RWPE2 (cell line): ENCODE results near the gene SLX4IP.

Experiments used
- ATAC-seq: fragments of 200-7000 bp; cut with Tn5 transposase; 3 replicates; pipeline ENCODE4 v1.9.1; 2021; ENCODE audit warnings: low read depth
- DNase-seq: peaks from one replicate; pipeline ENCODE4 v3.0.0-alpha.2; 2020; ENCODE audit warnings: low spot score
- H3K27ac ChIP-seq: fragments of 450-650 bp; 2 replicates; pipeline ENCODE4 v1.5.1; 2017; ENCODE audit warnings: mild to moderate bottlenecking; ENCODE audit not compliant: poor library complexity, severe bottlenecking
- H3K27me3 ChIP-seq: fragments of 250-450 bp; sonication (Bioruptor Pico); 2 replicates; pipeline ENCODE4 v1.5.1; 2021; ENCODE audit warnings: mild to moderate bottlenecking, moderate library complexity; ENCODE audit not compliant: insufficient read depth, poor library complexity, severe bottlenecking
- H3K36me3 ChIP-seq: fragments of 250-450 bp; sonication (Bioruptor Pico); 2 replicates; pipeline ENCODE4 v1.5.1; 2020; ENCODE audit warnings: low read depth, mild to moderate bottlenecking, moderate library complexity
- H3K4me1 ChIP-seq: fragments of 250-450 bp; sonication (Bioruptor Pico); 2 replicates; pipeline ENCODE4 v1.5.1; 2021; ENCODE audit warnings: mild to moderate bottlenecking, moderate library complexity; ENCODE audit not compliant: insufficient read depth, poor library complexity, severe bottlenecking
- H3K4me3 ChIP-seq: fragments of 250-450 bp; sonication (Bioruptor Pico); 2 replicates; pipeline ENCODE4 v1.5.1; 2021; ENCODE audit warnings: mild to moderate bottlenecking, moderate library complexity; ENCODE audit not compliant: severe bottlenecking
- H3K9me3 ChIP-seq: fragments of 250-450 bp; sonication (Bioruptor Pico); 2 replicates; pipeline ENCODE4 v1.5.1; 2021; ENCODE audit warnings: mild to moderate bottlenecking, moderate library complexity; ENCODE audit not compliant: severe bottlenecking
- TF ChIP-seq, protein P1 (sequence below): fragments of 450-650 bp; IDR thresholded peaks from one replicate; pipeline ENCODE4 v1.5.1; 2017; ENCODE audit warnings: mild to moderate bottlenecking, moderate library complexity; ENCODE audit not compliant: poor library complexity, severe bottlenecking

The SLX4IP gene

DNA sequence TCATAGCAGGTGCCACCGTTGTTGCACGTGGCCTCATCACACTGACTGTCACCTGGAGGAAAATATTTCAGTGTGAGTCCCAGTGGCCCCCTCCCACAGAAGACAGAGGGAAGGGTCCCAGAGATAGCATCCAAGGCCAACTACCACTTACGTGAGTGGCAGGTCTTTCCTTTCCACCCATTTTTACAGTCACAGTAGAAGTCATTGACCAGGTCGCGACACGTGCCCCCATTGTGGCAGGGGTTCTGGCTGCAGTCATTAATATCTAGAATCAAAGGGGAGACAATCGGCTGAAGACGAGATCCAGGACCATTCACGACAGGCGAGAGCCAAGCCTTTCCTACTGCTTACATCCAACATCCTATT is 210.1 kb downstream of the SLX4IP start:
- no peak overlapping the region for H3K27ac ChIP-seq
- H3K4me3 ChIP-seq, result no peak overlapping the region
- TF ChIP-seq, protein P1, sequence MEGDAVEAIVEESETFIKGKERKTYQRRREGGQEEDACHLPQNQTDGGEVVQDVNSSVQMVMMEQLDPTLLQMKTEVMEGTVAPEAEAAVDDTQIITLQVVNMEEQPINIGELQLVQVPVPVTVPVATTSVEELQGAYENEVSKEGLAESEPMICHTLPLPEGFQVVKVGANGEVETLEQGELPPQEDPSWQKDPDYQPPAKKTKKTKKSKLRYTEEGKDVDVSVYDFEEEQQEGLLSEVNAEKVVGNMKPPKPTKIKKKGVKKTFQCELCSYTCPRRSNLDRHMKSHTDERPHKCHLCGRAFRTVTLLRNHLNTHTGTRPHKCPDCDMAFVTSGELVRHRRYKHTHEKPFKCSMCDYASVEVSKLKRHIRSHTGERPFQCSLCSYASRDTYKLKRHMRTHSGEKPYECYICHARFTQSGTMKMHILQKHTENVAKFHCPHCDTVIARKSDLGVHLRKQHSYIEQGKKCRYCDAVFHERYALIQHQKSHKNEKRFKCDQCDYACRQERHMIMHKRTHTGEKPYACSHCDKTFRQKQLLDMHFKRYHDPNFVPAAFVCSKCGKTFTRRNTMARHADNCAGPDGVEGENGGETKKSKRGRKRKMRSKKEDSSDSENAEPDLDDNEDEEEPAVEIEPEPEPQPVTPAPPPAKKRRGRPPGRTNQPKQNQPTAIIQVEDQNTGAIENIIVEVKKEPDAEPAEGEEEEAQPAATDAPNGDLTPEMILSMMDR, result no peak
- peaks cover 100% of the 10 kb centered on the region for H3K36me3 ChIP-seq
- ATAC-seq (no peak), DNase-seq (no peak)
- no peaks in the 10 kb centered on the region for H3K27me3 ChIP-seq
- no peaks in the 10 kb centered on the region for H3K4me1 ChIP-seq
- H3K9me3 ChIP-seq, result no peaks in the 10 kb centered on the region

DNA sequence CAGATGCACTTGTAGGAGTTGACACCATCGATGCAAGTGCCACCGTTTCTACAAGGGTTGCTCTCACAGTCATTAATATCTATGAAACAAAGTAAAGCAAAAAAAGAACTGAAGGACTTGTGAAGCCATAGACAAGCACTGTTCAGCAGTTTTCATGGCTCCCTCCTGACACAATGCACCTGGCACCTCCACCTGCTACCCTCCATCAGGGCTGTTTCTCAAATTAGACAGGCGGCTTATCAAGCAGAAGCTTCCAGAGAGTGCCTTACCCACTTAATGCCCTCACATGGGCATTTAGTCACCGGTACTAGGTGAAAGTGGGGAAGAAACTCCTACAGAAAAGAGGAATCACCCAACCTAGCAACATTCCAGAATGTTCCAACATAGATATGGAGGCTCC is 210.9 kb downstream of the SLX4IP start:
- Histone ChIP-seq H3K36me3 (peaks cover 100% of the 10 kb centered on the region), H3K27ac (no peak overlapping the region), H3K4me1 (no peaks in the 10 kb centered on the region), H3K4me3 (no peak overlapping the region), H3K27me3 (no peaks in the 10 kb centered on the region), H3K9me3 (no peaks in the 10 kb centered on the region)
- TF ChIP-seq, protein P1, result no peak
- DNase-seq, result no peak
- no peak for ATAC-seq

DNA sequence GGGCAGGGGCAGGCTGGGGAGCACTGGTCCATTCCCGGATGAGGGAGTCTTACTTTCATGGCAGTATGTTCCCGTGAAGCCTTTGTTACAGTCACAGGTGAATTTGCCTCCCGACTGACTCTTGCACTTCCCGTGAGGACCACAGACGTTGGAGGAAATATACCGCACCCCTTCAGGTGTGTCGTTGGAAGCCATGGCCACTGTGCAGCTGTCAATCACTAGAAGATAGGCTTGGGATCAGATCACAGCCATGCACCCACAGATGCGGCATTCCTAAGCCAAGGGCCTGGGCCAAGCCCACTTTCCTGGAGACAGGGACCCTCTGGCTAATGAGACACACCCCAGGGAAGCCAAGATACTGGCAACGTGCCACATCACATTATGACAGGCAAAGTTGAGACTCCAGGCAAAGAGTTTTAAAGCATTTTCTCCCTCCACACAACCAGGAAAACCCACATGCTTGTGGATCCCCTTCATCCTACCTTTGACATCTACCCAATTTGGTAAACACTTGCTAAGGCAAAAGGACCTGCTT is 211.8 kb downstream of the SLX4IP start:
- DNase-seq (no peak), ATAC-seq (no peak)
- Histone ChIP-seq H3K9me3 (no peaks in the 10 kb centered on the region), H3K36me3 (peaks cover 100% of the 10 kb centered on the region), H3K4me1 (no peaks in the 10 kb centered on the region), H3K27ac (no peak overlapping the region), H3K27me3 (no peaks in the 10 kb centered on the region), H3K4me3 (no peak overlapping the region)
- TF ChIP-seq, protein P1, result no peak

DNA sequence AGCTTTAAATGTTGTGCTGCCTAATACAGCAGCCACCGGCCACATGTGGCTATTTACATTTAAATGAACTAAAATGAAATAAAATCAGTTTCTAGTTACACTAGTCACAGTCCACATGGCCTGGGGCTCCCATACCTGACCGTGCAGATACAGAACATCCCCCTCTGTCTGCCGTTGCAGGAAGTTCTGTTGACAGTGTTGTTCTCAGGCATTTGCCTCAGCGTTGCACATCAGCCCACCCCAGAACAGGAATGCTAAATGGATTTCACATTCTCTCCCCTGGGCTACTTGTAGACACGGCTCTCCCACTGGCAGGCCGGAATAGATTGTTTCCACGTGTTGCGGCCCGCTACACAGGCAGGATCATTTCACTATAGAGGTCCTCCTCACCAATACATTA is 212.4 kb downstream of the SLX4IP start:
- Histone ChIP-seq H3K4me3 (no peak overlapping the region), H3K27ac (no peak overlapping the region), H3K36me3 (peaks cover 100% of the 10 kb centered on the region), H3K9me3 (no peaks in the 10 kb centered on the region), H3K4me1 (no peaks in the 10 kb centered on the region), H3K27me3 (no peaks in the 10 kb centered on the region)
- TF ChIP-seq, protein P1, result peak; percentile 20
- ATAC-seq (peak; percentile 45; the same call in 2 of the 3 replicates), DNase-seq (no peak)

DNA sequence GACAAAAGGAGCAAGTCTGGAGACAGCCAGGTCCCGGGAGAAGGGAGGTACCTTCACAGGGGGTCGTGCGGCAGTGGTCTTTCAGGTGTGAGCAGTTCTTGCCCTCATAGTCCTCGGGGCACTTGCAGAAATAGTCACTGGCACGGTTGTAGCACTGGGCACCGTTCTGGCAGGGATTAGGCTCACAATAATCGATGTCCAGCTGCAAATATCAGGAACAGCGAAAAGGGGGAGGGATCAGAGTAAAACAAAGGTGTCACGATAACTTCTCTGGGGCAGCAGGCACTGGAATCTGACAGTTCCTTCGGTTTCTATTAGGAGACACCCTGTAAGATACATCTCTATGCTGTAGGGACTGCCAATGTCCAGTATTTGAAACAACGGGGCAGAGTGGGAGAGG is 212.8 kb downstream of the SLX4IP start:
- Histone ChIP-seq H3K36me3 (peaks cover 100% of the 10 kb centered on the region), H3K9me3 (no peaks in the 10 kb centered on the region), H3K27me3 (no peaks in the 10 kb centered on the region), H3K4me1 (no peaks in the 10 kb centered on the region), H3K27ac (no peak overlapping the region), H3K4me3 (no peak overlapping the region)
- ATAC-seq, result no peak
- TF ChIP-seq, protein P1, result no peak
- DNase-seq, result no peak
